NB4 (cell line): ENCODE results near the gene SERPINI1.

ENCODE experiments used
- DNase-seq: peaks from one replicate; pipeline ENCODE4 v3.0.0; 2010; ENCODE audit warnings: low read depth
- H3K4me3 ChIP-seq: one replicate; pipeline ENCODE4 v1.5.1; 2011; ENCODE audit warnings: mild to moderate bottlenecking, low read depth, low read length, moderate library complexity
- CTCF ChIP-seq: IDR thresholded peaks from one replicate; pipeline ENCODE4 v1.5.1; 2012; ENCODE audit warnings: low read depth, low read length
- MAX ChIP-seq: IDR thresholded peaks from 2 replicates; pipeline ENCODE4 v1.6.1; 2011; ENCODE audit warnings: low read depth, low read length
- MYC ChIP-seq: IDR thresholded peaks from 2 replicates; pipeline ENCODE4 v1.6.1; 2011; ENCODE audit warnings: low read depth, low read length
- POLR2A ChIP-seq: IDR thresholded peaks from 2 replicates; pipeline ENCODE4 v1.6.1; 2011; ENCODE audit warnings: mild to moderate bottlenecking; ENCODE audit not compliant: insufficient read length; ENCODE audit errors: extremely low read depth

SERPINI1 gene, protein sequence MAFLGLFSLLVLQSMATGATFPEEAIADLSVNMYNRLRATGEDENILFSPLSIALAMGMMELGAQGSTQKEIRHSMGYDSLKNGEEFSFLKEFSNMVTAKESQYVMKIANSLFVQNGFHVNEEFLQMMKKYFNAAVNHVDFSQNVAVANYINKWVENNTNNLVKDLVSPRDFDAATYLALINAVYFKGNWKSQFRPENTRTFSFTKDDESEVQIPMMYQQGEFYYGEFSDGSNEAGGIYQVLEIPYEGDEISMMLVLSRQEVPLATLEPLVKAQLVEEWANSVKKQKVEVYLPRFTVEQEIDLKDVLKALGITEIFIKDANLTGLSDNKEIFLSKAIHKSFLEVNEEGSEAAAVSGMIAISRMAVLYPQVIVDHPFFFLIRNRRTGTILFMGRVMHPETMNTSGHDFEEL

GRCh38 chr3:167735233-167736138 is at the start of gene SERPINI1:
SERPINI1 (plus strand) TSS chr3:167735721; CDS start chr3:167789129, 53,408 bp downstream.
- TF ChIP-seq POLR2A (peak; percentile 55), MAX (no peak), MYC (no peak), CTCF (no peak)
- DNase-seq, result peak; percentile 88
- peak within 1 kb of the TSS; percentile 98 for H3K4me3 ChIP-seq

GRCh38 chr3:167691366-167691765 is 44.2 kb upstream of the SERPINI1 start:
- TF ChIP-seq CTCF (no peak), MYC (no peak), POLR2A (no peak)
- peak; percentile 88 for DNase-seq
- H3K4me3 ChIP-seq, result no peak overlapping the region

GRCh38 chr3:167694121-167694520 is 41.4 kb upstream of the SERPINI1 start:
- H3K4me3 ChIP-seq, result no peak overlapping the region
- TF ChIP-seq CTCF (no peak), MAX (no peak), MYC (no peak), POLR2A (no peak)
- no peak for DNase-seq

DNA sequence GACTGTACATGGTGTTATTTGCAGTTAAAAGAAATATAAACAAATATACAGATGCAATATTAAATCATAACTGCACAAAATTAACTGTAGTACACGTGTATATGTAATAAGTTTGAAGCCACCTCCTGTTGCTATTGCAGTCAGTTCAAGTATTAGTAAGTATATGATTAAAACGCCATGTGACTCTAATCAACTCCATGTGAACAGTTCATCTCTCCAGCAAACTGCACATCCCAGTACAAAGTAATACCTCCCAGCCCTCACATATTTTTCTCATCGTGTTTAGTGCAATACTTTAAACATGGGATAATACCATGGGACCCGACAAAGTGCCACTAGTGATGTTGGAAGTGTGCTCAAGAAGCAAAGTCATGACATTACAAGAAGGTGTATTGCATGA is 35.5 kb upstream of the SERPINI1 start:
- TF ChIP-seq POLR2A, result no peak
- TF ChIP-seq CTCF, result no peak
- no peak for TF ChIP-seq MYC
- TF ChIP-seq MAX, result no peak
- no peak for DNase-seq

DNA sequence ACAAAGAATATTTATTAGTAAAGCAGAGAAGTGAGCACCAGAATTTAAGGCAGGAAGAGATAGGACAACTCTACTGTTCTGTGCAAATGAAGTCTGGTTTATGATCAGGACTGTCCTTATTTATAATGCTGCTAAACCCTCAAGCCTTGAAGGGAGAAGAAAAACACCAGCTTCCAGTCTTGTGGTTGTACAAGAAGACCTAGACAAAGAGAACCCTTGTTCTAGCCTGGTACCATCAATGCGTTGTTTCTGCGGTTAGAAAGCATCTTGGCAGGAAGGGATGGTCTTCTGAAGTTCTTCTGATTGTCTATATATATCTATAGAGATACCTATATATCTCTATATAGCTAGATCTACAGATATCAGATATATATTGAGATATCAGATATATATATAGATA is 34.6 kb upstream of the SERPINI1 start:
- no peak for DNase-seq
- no peak overlapping the region for H3K4me3 ChIP-seq
- TF ChIP-seq CTCF, result no peak
- TF ChIP-seq POLR2A, result no peak
- no peak for TF ChIP-seq MAX
- no peak for TF ChIP-seq MYC

More for the DNA sequence above, 35.5 kb upstream of the SERPINI1 start:
- no peak overlapping the region for H3K4me3 ChIP-seq
